Caco-2 (cell line): ENCODE results near the gene CD8A. TPM values are rescaled to one million over a fixed set of nuclear protein-coding genes. Genes with fewer than 3 reads are reported as not detected.
"Not testable (repeated sequence)": the region's sequence is repeated elsewhere in the genome, so short reads cannot be mapped to it uniquely, and the experiment has no call there.

Source experiments
- BruUV-seq: library from RNA; stranded (reverse); fragments of 400-500 nt; replicated peaks from 2 replicates; lab custom pipeline; 2021; lab: Mats Ljungman, UMichigan
- CTCF ChIA-PET: fragments of 300-600 bp; sonication (Branson Sonifier 250); formaldehyde crosslinking; loops from one replicate; lab custom pipeline; 2022; ENCODE audit warnings: antibody characterized with exemption; lab: Charles Lee
- POLR2A ChIA-PET: fragments of 300-600 bp; sonication (Branson Sonifier 250); formaldehyde crosslinking; loops from one replicate; lab custom pipeline; 2022; ENCODE audit warnings: antibody characterized with exemption; lab: Charles Lee
- DNase-seq, 2 experiments: peaks; one replicate each; pipeline versions ENCODE4 v3.0.0 to v3.0.0-alpha.2; 2020 to 2022
- H3K27me3 ChIP-seq: replicated peaks from 2 replicates; pipeline ENCODE4 v1.6.0; 2011; ENCODE audit warnings: low read length; ENCODE audit not compliant: control insufficient read depth, insufficient read depth
- H3K36me3 ChIP-seq: 2 replicates; pipeline ENCODE4 v1.5.1; 2011; ENCODE audit warnings: low read length; ENCODE audit not compliant: control insufficient read depth, insufficient read depth
- H3K4me1 ChIP-seq: fragments of 250-450 bp; sonication (Bioruptor Pico); 2 replicates; pipeline ENCODE4 v1.5.1; 2020; ENCODE audit warnings: mild to moderate bottlenecking
- H3K4me3 ChIP-seq: 2 replicates; pipeline ENCODE4 v1.5.1; 2011; ENCODE audit warnings: low read depth, mild to moderate bottlenecking, control low read depth, low read length
- H3K9me3 ChIP-seq: fragments of 250-450 bp; sonication (Bioruptor Pico); 2 replicates; pipeline ENCODE4 v1.5.1; 2020; ENCODE audit warnings: mild to moderate bottlenecking, moderate library complexity
- H3K27ac Mint-ChIP-seq: one replicate; pipeline ENCODE4 v1.8.0; 2022; ENCODE audit warnings: mixed read lengths; ENCODE audit not compliant: unreplicated experiment
- H3K27me3 Mint-ChIP-seq: one replicate; pipeline ENCODE4 v1.8.0; 2022; ENCODE audit warnings: mixed read lengths; ENCODE audit not compliant: insufficient read depth, unreplicated experiment
- H3K36me3 Mint-ChIP-seq: one replicate; pipeline ENCODE4 v1.8.0; 2022; ENCODE audit warnings: mild to moderate bottlenecking, mixed read lengths; ENCODE audit not compliant: insufficient read depth, unreplicated experiment
- H3K4me1 Mint-ChIP-seq: one replicate; pipeline ENCODE4 v1.8.0; 2022; ENCODE audit warnings: low read depth, mixed read lengths; ENCODE audit not compliant: unreplicated experiment
- H3K4me3 Mint-ChIP-seq: one replicate; pipeline ENCODE4 v1.8.0; 2022; ENCODE audit warnings: mild to moderate bottlenecking, moderate library complexity, mixed read lengths; ENCODE audit not compliant: unreplicated experiment
- H3K9me3 Mint-ChIP-seq: one replicate; pipeline ENCODE4 v1.8.0; 2022; ENCODE audit warnings: mixed read lengths; ENCODE audit not compliant: unreplicated experiment
- intact Hi-C: fragments of 100-400 bp; cut with micrococcal nuclease; formaldehyde crosslinking; loops from one replicate; pipeline ENCODE4 v1.10.0; 2022; ENCODE audit not compliant: unreplicated experiment
- total RNA-seq: library from RNA; stranded (reverse); gene quantifications from 2 replicates; pipeline ENCODE4 v1.2.3, GENCODE V29; 2022
- TF ChIP-seq, protein P1 (sequence below), 2 experiments: fragments of 200-600 bp in 1 of 2; IDR thresholded peaks; 1 replicate in 1 of 2; 2 replicates in 1 of 2; pipeline versions ENCODE4 v1.5.1 to v1.8.0; 2011 to 2022; ENCODE audit warnings: antibody characterized with exemption in 1 of 2, control low read depth in 1 of 2, inconsistent platforms in 1 of 2, low read depth in 1 of 2, low read length in 1 of 2, mild to moderate bottlenecking in 1 of 2, moderate library complexity in 1 of 2; ENCODE audit not compliant: insufficient read depth in 1 of 2, severe bottlenecking in 1 of 2, unreplicated experiment in 1 of 2

Gene CD8A
- total RNA-seq, 1 experiment from 2014 or later: 1.6 TPM

DNA sequence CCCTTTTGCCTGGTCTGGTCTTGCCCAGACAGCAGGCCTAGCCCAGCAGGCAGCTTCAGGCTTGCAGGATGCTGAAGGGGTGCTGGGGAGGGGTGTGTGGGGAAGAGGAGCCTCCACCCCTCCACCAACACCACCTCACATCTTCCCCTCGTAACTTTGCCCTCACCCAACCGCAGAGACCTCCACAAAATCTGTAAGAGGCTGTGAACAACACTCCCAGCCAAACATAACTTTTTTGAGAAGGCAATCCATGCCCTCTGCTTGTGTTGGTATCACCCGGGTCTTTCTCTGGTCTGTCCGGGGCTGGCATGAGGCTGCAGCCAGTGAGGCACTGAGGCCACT lies 44.8 kb upstream of the CD8A start:
- intact Hi-C loops, H3K4me1 Mint-ChIP-seq, CTCF ChIA-PET, H3K9me3 Mint-ChIP-seq, H3K27me3 ChIP-seq, BruUV-seq, POLR2A ChIA-PET, H3K27ac Mint-ChIP-seq, H3K9me3 ChIP-seq, H3K4me3 Mint-ChIP-seq, DNase-seq, H3K4me3 ChIP-seq, H3K27me3 Mint-ChIP-seq, H3K4me1 ChIP-seq, H3K36me3 Mint-ChIP-seq, H3K36me3 ChIP-seq: not testable (repeated sequence)

GRCh38 chr2:86833315-86833714 lies 42.6 kb upstream of the CD8A start:
- Mint-ChIP-seq H3K9me3 (no peaks in the 10 kb centered on the region), H3K27me3 (no peaks in the 10 kb centered on the region), H3K4me1 (peaks cover 8% of the 10 kb centered on the region), H3K36me3 (peaks cover 7% of the 10 kb centered on the region), H3K4me3 (no peak overlapping the region), H3K27ac (no peak overlapping the region)
- no peak overlapping the region for H3K4me3 ChIP-seq
- ChIA-PET POLR2A (no interaction called here), CTCF (no interaction called here)
- peaks cover 5% of the 10 kb centered on the region; the same call in 1 of the 2 replicates for H3K4me1 ChIP-seq
- no TSS peak for BruUV-seq
- H3K27me3 ChIP-seq: no peaks in the 10 kb centered on the region
- H3K36me3 ChIP-seq: no peaks in the 10 kb centered on the region
- H3K9me3 ChIP-seq: no peaks in the 10 kb centered on the region
- TF ChIP-seq, protein P1, sequence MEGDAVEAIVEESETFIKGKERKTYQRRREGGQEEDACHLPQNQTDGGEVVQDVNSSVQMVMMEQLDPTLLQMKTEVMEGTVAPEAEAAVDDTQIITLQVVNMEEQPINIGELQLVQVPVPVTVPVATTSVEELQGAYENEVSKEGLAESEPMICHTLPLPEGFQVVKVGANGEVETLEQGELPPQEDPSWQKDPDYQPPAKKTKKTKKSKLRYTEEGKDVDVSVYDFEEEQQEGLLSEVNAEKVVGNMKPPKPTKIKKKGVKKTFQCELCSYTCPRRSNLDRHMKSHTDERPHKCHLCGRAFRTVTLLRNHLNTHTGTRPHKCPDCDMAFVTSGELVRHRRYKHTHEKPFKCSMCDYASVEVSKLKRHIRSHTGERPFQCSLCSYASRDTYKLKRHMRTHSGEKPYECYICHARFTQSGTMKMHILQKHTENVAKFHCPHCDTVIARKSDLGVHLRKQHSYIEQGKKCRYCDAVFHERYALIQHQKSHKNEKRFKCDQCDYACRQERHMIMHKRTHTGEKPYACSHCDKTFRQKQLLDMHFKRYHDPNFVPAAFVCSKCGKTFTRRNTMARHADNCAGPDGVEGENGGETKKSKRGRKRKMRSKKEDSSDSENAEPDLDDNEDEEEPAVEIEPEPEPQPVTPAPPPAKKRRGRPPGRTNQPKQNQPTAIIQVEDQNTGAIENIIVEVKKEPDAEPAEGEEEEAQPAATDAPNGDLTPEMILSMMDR (IDR thresholded peaks at IDR 0.05; ENCODE audit: insufficient read depth in 1 of 2, low read depth in 1 of 2, low read length in 1 of 2, severe bottlenecking in 1 of 2, unreplicated experiment in 1 of 2): no peak
- no peak for DNase-seq
- intact Hi-C loops: no loop called here

DNA sequence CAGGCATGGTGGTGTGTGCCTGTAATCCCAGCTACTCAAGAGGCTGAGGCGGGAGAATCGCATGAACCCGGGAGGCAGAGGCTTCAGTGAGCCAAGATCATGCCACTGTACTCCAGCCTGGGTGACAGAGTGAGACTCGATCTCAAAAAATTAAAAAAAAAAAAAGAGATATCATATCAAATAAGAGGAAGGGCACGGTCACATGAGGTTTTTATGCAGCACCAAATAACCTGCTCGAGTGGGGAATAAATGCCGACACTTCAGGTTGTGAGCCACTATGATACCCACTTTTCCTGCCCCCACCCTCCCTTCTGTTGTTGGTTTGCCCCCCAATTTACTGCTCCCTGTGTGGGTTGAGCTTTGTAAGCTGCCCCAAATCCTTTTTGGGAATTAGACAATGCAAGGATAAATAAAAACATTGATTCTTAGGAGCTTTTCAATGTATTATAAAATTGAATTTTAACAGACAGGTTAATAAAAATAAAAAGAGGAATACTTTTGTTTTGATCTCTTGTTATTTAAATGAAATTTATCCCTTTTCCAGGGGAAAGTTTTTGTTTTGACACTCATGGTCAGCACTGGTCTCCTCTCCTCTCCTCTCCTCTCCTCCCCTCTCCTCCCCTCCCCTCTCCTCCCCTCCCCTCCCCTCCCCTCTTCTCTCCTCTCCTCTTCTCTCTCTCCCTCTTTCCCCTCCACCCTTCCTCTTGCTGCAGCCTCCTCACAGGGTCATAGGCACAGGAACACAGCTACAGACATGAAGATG lies 41.8 kb upstream of the CD8A start:
- no TSS peak for BruUV-seq
- CTCF ChIA-PET: no interaction called here
- intact Hi-C loops: no loop called here
- Histone ChIP-seq H3K36me3 (no peaks in the 10 kb centered on the region), H3K9me3 (no peaks in the 10 kb centered on the region), H3K4me1 (peaks cover 5% of the 10 kb centered on the region; the same call in 1 of the 2 replicates), H3K27me3 (no peaks in the 10 kb centered on the region), H3K4me3 (no peak overlapping the region)
- TF ChIP-seq, protein P1 (IDR thresholded peaks at IDR 0.05; ENCODE audit: insufficient read depth in 1 of 2, low read depth in 1 of 2, low read length in 1 of 2, severe bottlenecking in 1 of 2, unreplicated experiment in 1 of 2): no peak
- Mint-ChIP-seq H3K4me3 (no peak overlapping the region), H3K36me3 (peaks cover 7% of the 10 kb centered on the region), H3K27ac (no peak overlapping the region), H3K4me1 (peaks cover 8% of the 10 kb centered on the region), H3K27me3 (no peaks in the 10 kb centered on the region), H3K9me3 (no peaks in the 10 kb centered on the region)
- no peak for DNase-seq
- POLR2A ChIA-PET: no interaction called here
